HepG2 (cell line): Measurements from ENCODE around the gene PRUNE1. TPM values are rescaled to one million over a fixed set of nuclear protein-coding genes. Genes with fewer than 3 reads are reported as not detected.

Experiments
- ATAC-seq: fragments of 200-7000 bp; cut with Tn5 transposase; 3 replicates; pipeline ENCODE4 v1.9.1; 2020; ENCODE audit warnings: mild to moderate bottlenecking, moderate library complexity
- BruUV-seq: library from RNA; stranded (reverse); fragments of 400-500 nt; replicated peaks from 2 replicates; lab custom pipeline; 2021; lab: Mats Ljungman, UMichigan
- CTCF ChIA-PET: fragments of 300-600 bp; formaldehyde crosslinking; extraction: SDS; loops from one replicate; lab custom pipeline; 2021; ENCODE audit warnings: low total read pairs, inconsistent platforms, low intra/inter-chr PET ratio; lab: Yijun Ruan, JAX
- POLR2A ChIA-PET: fragments of 350-600 bp; sonication (Branson Sonifier 250); formaldehyde crosslinking; loops from one replicate; lab custom pipeline; 2020; ENCODE audit warnings: antibody characterized with exemption, inconsistent platforms; lab: Yijun Ruan, JAX
- DNase-seq: peaks from one replicate; pipeline ENCODE4 v3.0.0-alpha.2; 2015; ENCODE audit warnings: low spot score
- FAIRE-seq: peaks from 3 replicates; lab custom pipeline; 2011; peaks lifted over from hg19 to GRCh38; lab: Jason Lieb, UNC
- H2AFZ ChIP-seq: one replicate; pipeline ENCODE4 v1.6.1; 2011; ENCODE audit warnings: low read length, inconsistent platforms
- H3K27ac ChIP-seq: fragments of 300-600 bp; 3 replicates; pipeline ENCODE4 v1.8.0; 2011; ENCODE audit warnings: mixed run types, mild to moderate bottlenecking, mixed read lengths, low read length, inconsistent platforms; ENCODE audit not compliant: insufficient read depth; ENCODE audit errors: extremely low read length
- H3K27me3 ChIP-seq, 2 experiments: fragments of 200-600 bp in 1 of 2; 2 replicates in 1 of 2; 3 replicates in 1 of 2; pipeline versions ENCODE4 v1.6.0 to v1.8.0; 2011; ENCODE audit warnings: low read length in 2 of 2, mild to moderate bottlenecking in 2 of 2, moderate library complexity in 2 of 2, inconsistent platforms in 1 of 2; ENCODE audit not compliant: insufficient read depth in 2 of 2, control insufficient read depth in 1 of 2
- H3K36me3 ChIP-seq, 2 experiments: fragments of 200-600 bp in 1 of 2; replicated peaks in 1 of 2; 2 replicates in 1 of 2; 3 replicates in 1 of 2; pipeline versions ENCODE4 v1.5.1 to v1.8.0; 2011; ENCODE audit warnings: low read length in 2 of 2, inconsistent platforms in 1 of 2; ENCODE audit not compliant: insufficient read depth in 2 of 2, control insufficient read depth in 1 of 2
- H3K4me1 ChIP-seq: 2 replicates; pipeline ENCODE4 v1.5.1; 2012; ENCODE audit warnings: low read length, inconsistent platforms; ENCODE audit not compliant: insufficient read depth
- H3K4me2 ChIP-seq: 2 replicates; pipeline ENCODE4 v1.6.0; 2011; ENCODE audit warnings: low read depth, low read length, inconsistent platforms
- H3K4me3 ChIP-seq, 3 experiments: fragments of 200-600 bp in 1 of 3; sonication (generic), shearing (Covaris generic) in 1 of 3; replicated peaks in 1 of 3; 2 replicates each; pipeline ENCODE4 v1.5.1; 2011 to 2016; ENCODE audit warnings: low read length in 3 of 3, inconsistent platforms in 2 of 3, low read depth in 2 of 3, mild to moderate bottlenecking in 2 of 3, control low read depth in 1 of 3, mixed read lengths in 1 of 3; ENCODE audit not compliant: insufficient read depth in 1 of 3
- H3K79me2 ChIP-seq: one replicate; pipeline ENCODE4 v1.6.1; 2011; ENCODE audit warnings: low read length, inconsistent platforms; ENCODE audit not compliant: insufficient read depth
- H3K9ac ChIP-seq: 2 replicates; pipeline ENCODE4 v1.6.0; 2011; ENCODE audit warnings: mild to moderate bottlenecking, low read depth, low read length, inconsistent platforms; ENCODE audit not compliant: insufficient read depth
- H3K9me3 ChIP-seq: 2 replicates; pipeline ENCODE4 v1.5.1; 2012; ENCODE audit warnings: mild to moderate bottlenecking, low read length
- H4K20me1 ChIP-seq: 2 replicates; pipeline ENCODE4 v1.6.0; 2011; ENCODE audit warnings: inconsistent platforms, mild to moderate bottlenecking, low read length, moderate library complexity; ENCODE audit not compliant: insufficient read depth
- AGO2 ChIP-seq: fragments of 200-400 bp; formaldehyde crosslinking; optimal IDR thresholded peaks from 2 replicates; pipeline ENCODE3; 2017; ENCODE audit warnings: mild to moderate bottlenecking, low read depth, low read length, moderate library complexity
- ERF ChIP-seq: IDR thresholded peaks from 2 replicates; pipeline ENCODE4 v1.6.1; 2018; ENCODE audit warnings: missing biosample characterization, missing genetic modification reagents
- GPBP1L1 ChIP-seq: sonication (generic); formaldehyde crosslinking; IDR thresholded peaks from 2 replicates; pipeline ENCODE4 v1.5.0; 2020; ENCODE audit warnings: mild to moderate bottlenecking, missing genetic modification reagents
- HNRNPK ChIP-seq: fragments of 200-400 bp; formaldehyde crosslinking; IDR thresholded peaks from 2 replicates; pipeline ENCODE4 v1.6.1; 2018; ENCODE audit warnings: low read length, low read depth, moderate library complexity, mild to moderate bottlenecking; ENCODE audit not compliant: poor library complexity, severe bottlenecking
- JARID2 ChIP-seq: sonication (generic); formaldehyde crosslinking; IDR thresholded peaks from 2 replicates; pipeline ENCODE4 v1.8.1; 2023; ENCODE audit warnings: missing genetic modification reagents, inconsistent platforms; ENCODE audit not compliant: insufficient replicate concordance
- NFYC ChIP-seq: IDR thresholded peaks from 2 replicates; pipeline ENCODE4 v1.6.1; 2016; ENCODE audit warnings: missing genetic modification reagents, missing compliant biosample characterization
- RAD21 ChIP-seq: fragments of 450-650 bp; formaldehyde crosslinking; IDR thresholded peaks from 2 replicates; pipeline ENCODE4 v1.5.0; 2020; ENCODE audit warnings: mild to moderate bottlenecking
- ZNF605 ChIP-seq: sonication (generic); formaldehyde crosslinking; IDR thresholded peaks from 2 replicates; pipeline ENCODE4 v1.8.0; 2022; ENCODE audit warnings: mild to moderate bottlenecking, missing genetic modification reagents
- ZNF839 ChIP-seq: sonication (generic); formaldehyde crosslinking; IDR thresholded peaks from 2 replicates; pipeline ENCODE4 v1.4.0; 2020; ENCODE audit warnings: missing genetic modification reagents, mild to moderate bottlenecking, borderline replicate concordance
- WGBS: methylation state at CpG from one replicate; pipeline ENCODE4 v1.1.6; 2017; ENCODE audit warnings: low lambda C conversion rate; 5-methylcytosine and 5-hydroxymethylcytosine counted together
- in situ Hi-C: cut with HindIII; loops from 2 replicates; pipeline ENCODE4 v1.10.0; 2017; ENCODE audit warnings: low pct_unique_long_range_greater_than_20kb; ENCODE audit not compliant: extremely low pct_ligation_motif_present
- intact Hi-C: fragments of 100-400 bp; cut with micrococcal nuclease; formaldehyde crosslinking; loops from one replicate; pipeline ENCODE4 v1.10.0; 2022; ENCODE audit not compliant: unreplicated experiment
- polyA plus RNA-seq, 8 experiments: library from polyadenylated mRNA; depleted of rRNA in 3 of 8; stranded (reverse) in 7 of 8; unstranded in 1 of 8; fragments of >200 nt; fragmentation: Illumina TruSeq in 4 of 8; extraction: Trizol in 4 of 8; gene quantifications; 2 replicates each; pipeline versions ENCODE4 v1.2.1 to v1.2.3, GENCODE V29; 2011 to 2016; ENCODE audit warnings: low read depth in 4 of 8, missing spikeins in 1 of 8, mixed read lengths in 1 of 8; ENCODE audit not compliant: insufficient read depth in 1 of 8
- total RNA-seq, 5 experiments: library from RNA; depleted of rRNA; stranded (reverse); fragments of >200 nt; fragmentation: Illumina TruSeq; extraction: Trizol; gene quantifications; 2 replicates each; pipeline ENCODE4 v1.2.3, GENCODE V29; 2016; ENCODE audit warnings: low read depth in 1 of 5

The PRUNE1 gene
- total and polyA plus RNA-seq, 2 of the 13 experiments (the other 11 are each of a cell fraction or from before 2014, with no cell fraction given): 19.0 to 31.9 TPM

- Histone ChIP-seq H4K20me1 (no peaks in the 10 kb centered on the region), H3K79me2 (no peaks in the 10 kb centered on the region), H3K4me3 (no peak overlapping the region), H3K27ac (no peak overlapping the region), H3K27me3 (no peaks in the 10 kb centered on the region), H3K9me3 (no peaks in the 10 kb centered on the region), H2AFZ (no peak overlapping the region), H3K4me1 (peaks cover 44% of the 10 kb centered on the region), H3K9ac (no peak overlapping the region), H3K4me2 (no peak overlapping the region), H3K36me3 (peaks cover 4 to 20% of the 10 kb centered on the region in 2 experiments)
- TF ChIP-seq HNRNPK (peak; percentile 43), AGO2 (peak; percentile 22), RAD21 (CRISPR knock-in tag) (no peak), ZNF839 (CRISPR knock-in tag) (no peak)
- ATAC-seq (no peak), FAIRE-seq (no peak), DNase-seq (no peak)
- TSS peak; percentile 23 for BruUV-seq
- 99% methylated on average over 2 of the region's 2 CpGs for WGBS
- intact Hi-C loops: no loop called here
- in situ Hi-C loops: no loop called here
- CTCF ChIA-PET: no interaction called here
- POLR2A ChIA-PET: interaction anchor here (1.2 kb wide), 1 partner anchor 9 kb away, joined by 3 read pairs; the partner anchor contains the start of gene CDC42SE1
Measured at GRCh38 chr1:151050051-151050688, 41.9 kb downstream of the PRUNE1 start.

GRCh38 chr1:151051356-151052009 is 43.2 kb downstream of the PRUNE1 start:
- Histone ChIP-seq H3K79me2 (peaks cover under 1% of the 10 kb centered on the region), H3K9ac (no peak overlapping the region), H4K20me1 (no peaks in the 10 kb centered on the region), H2AFZ (no peak overlapping the region), H3K27me3 (no peaks in the 10 kb centered on the region), H3K27ac (no peak overlapping the region), H3K4me2 (no peak overlapping the region), H3K4me1 (peaks cover 57% of the 10 kb centered on the region), H3K9me3 (no peaks in the 10 kb centered on the region), H3K36me3 (peaks cover 11 to 31% of the 10 kb centered on the region in 2 experiments), H3K4me3 (no peak overlapping the region)
- FAIRE-seq: no peak
- ChIA-PET CTCF (no interaction called here), POLR2A (interaction anchor here (0.6 to 1.1 kb wide), 2 partner anchors 16 to 39 kb away, joined by 4 read pairs; no protein-coding TSS in a partner anchor)
- TF ChIP-seq ERF (CRISPR knock-in tag) (no peak), JARID2 (no peak), GPBP1L1 (CRISPR knock-in tag) (no peak), NFYC (CRISPR knock-in tag) (no peak), ZNF605 (CRISPR knock-in tag) (no peak)
- ATAC-seq: no peak
- 94% methylated on average over 2 of the region's 2 CpGs for WGBS
- in situ Hi-C loops (no loop called here), intact Hi-C loops (no loop called here)
- no peak for DNase-seq
- BruUV-seq: no TSS peak
